NT2/D1 (cell line): ENCODE results near the gene NFAM1.

Source experiments
- DNase-seq: peaks from one replicate; pipeline ENCODE4 v3.0.0-alpha.2; 2011; ENCODE audit warnings: low read depth, low spot score
- H3K27me3 ChIP-seq: 2 replicates; pipeline ENCODE4 v1.6.0; 2011; ENCODE audit warnings: mild to moderate bottlenecking; ENCODE audit not compliant: insufficient read length, insufficient read depth
- H3K36me3 ChIP-seq: 2 replicates; pipeline ENCODE4 v1.6.1; 2011; ENCODE audit warnings: mild to moderate bottlenecking, low read length, mixed read lengths; ENCODE audit not compliant: insufficient read depth, insufficient read length
- H3K4me1 ChIP-seq: 2 replicates; pipeline ENCODE4 v1.5.1; 2011; ENCODE audit not compliant: insufficient read depth, insufficient read length
- H3K4me3 ChIP-seq: 2 replicates; pipeline ENCODE4 v1.5.1; 2011; ENCODE audit warnings: low read depth; ENCODE audit not compliant: insufficient read length
- H3K9ac ChIP-seq: 2 replicates; pipeline ENCODE4 v1.6.0; 2011; ENCODE audit warnings: low read depth; ENCODE audit not compliant: insufficient read length
- H3K9me3 ChIP-seq: 2 replicates; pipeline ENCODE4 v1.5.1; 2011; ENCODE audit warnings: mild to moderate bottlenecking, low read length; ENCODE audit not compliant: insufficient read depth
- SUZ12 ChIP-seq: IDR thresholded peaks from 2 replicates; pipeline ENCODE4 v1.6.1; 2011; ENCODE audit not compliant: insufficient read length, insufficient read depth; ENCODE audit errors: extremely low read depth
- YY1 ChIP-seq: IDR thresholded peaks from 2 replicates; pipeline ENCODE4 v1.6.1; 2011; ENCODE audit not compliant: insufficient read length, insufficient read depth
- ZNF274 ChIP-seq: IDR thresholded peaks from 2 replicates; pipeline ENCODE4 v1.6.1; 2011; ENCODE audit warnings: mild to moderate bottlenecking, low read depth, low read length

NFAM1 gene

GRCh38 chr22:42387631-42388030 lies 44.6 kb downstream of the NFAM1 start:
- H3K4me1 ChIP-seq: peaks cover 6% of the 10 kb centered on the region
- H3K4me3 ChIP-seq: no peak overlapping the region
- TF ChIP-seq ZNF274 (no peak), SUZ12 (no peak), YY1 (no peak)
- DNase-seq: no peak
- no peaks in the 10 kb centered on the region for H3K36me3 ChIP-seq
- H3K27me3 ChIP-seq: peaks cover 6% of the 10 kb centered on the region
- no peak overlapping the region for H3K9ac ChIP-seq
- no peaks in the 10 kb centered on the region for H3K9me3 ChIP-seq

GRCh38 chr22:42385696-42386095 lies 46.5 kb downstream of the NFAM1 start:
- peaks cover 15% of the 10 kb centered on the region for H3K4me1 ChIP-seq
- DNase-seq: no peak
- H3K4me3 ChIP-seq: no peak overlapping the region
- H3K27me3 ChIP-seq: peaks cover 2% of the 10 kb centered on the region
- no peak overlapping the region for H3K9ac ChIP-seq
- TF ChIP-seq SUZ12 (no peak), ZNF274 (no peak), YY1 (no peak)
- H3K36me3 ChIP-seq: no peaks in the 10 kb centered on the region
- no peaks in the 10 kb centered on the region for H3K9me3 ChIP-seq

- Histone ChIP-seq H3K9me3 (no peaks in the 10 kb centered on the region), H3K4me3 (no peak overlapping the region), H3K9ac (no peak overlapping the region), H3K36me3 (no peaks in the 10 kb centered on the region), H3K27me3 (peaks cover 2% of the 10 kb centered on the region), H3K4me1 (peaks cover 16% of the 10 kb centered on the region)
- TF ChIP-seq SUZ12: no peak
- no peak for TF ChIP-seq ZNF274
- TF ChIP-seq YY1: no peak
- DNase-seq: no peak
Measured at GRCh38 chr22:42384506-42384905, 47.7 kb downstream of the NFAM1 start.

GRCh38 chr22:42383851-42384417 lies 48.3 kb downstream of the NFAM1 start:
- H3K9me3 ChIP-seq: 0 out of 2 replicates have a peak, but pooled peaks cover under 1% of the 10 kb centered on the region
- H3K4me3 ChIP-seq: no peak overlapping the region
- peaks cover 13% of the 10 kb centered on the region for H3K4me1 ChIP-seq
- no peak for DNase-seq
- no peaks in the 10 kb centered on the region for H3K36me3 ChIP-seq
- no peak overlapping the region for H3K9ac ChIP-seq
- TF ChIP-seq YY1 (no peak), ZNF274 (no peak), SUZ12 (no peak)
- H3K27me3 ChIP-seq: peaks cover 2% of the 10 kb centered on the region

GRCh38 chr22:42383287-42383686 lies 48.9 kb downstream of the NFAM1 start:
- TF ChIP-seq ZNF274: no peak
- TF ChIP-seq SUZ12: no peak
- TF ChIP-seq YY1: no peak
- DNase-seq: no peak
- H3K4me1 ChIP-seq: peaks cover 13% of the 10 kb centered on the region

GRCh38 chr22:42380769-42381551 lies 51.2 kb downstream of the NFAM1 start:
- H3K36me3 ChIP-seq: no peaks in the 10 kb centered on the region
- no peak for DNase-seq
- H3K4me3 ChIP-seq: no peak overlapping the region
- H3K9ac ChIP-seq: peak overlapping the region; percentile 21
- H3K9me3 ChIP-seq: peaks cover 5% of the 10 kb centered on the region; the same call in 1 of the 2 replicates
- TF ChIP-seq ZNF274: no peak
- peaks cover 13% of the 10 kb centered on the region for H3K4me1 ChIP-seq
- no peaks in the 10 kb centered on the region for H3K27me3 ChIP-seq

More at GRCh38 chr22:42383287-42383686, 48.9 kb downstream of the NFAM1 start:
- Histone ChIP-seq H3K9me3 (peaks cover 5% of the 10 kb centered on the region; the same call in 1 of the 2 replicates), H3K4me3 (no peak overlapping the region), H3K27me3 (peaks cover 2% of the 10 kb centered on the region), H3K9ac (no peak overlapping the region), H3K36me3 (no peaks in the 10 kb centered on the region)

- no peaks in the 10 kb centered on the region for H3K36me3 ChIP-seq
- H3K4me1 ChIP-seq: peaks cover 14% of the 10 kb centered on the region
- TF ChIP-seq SUZ12 (no peak), YY1 (no peak)
- H3K4me3 ChIP-seq: no peak overlapping the region
- DNase-seq: no peak
- H3K9me3 ChIP-seq: peaks cover 5% of the 10 kb centered on the region; the same call in 1 of the 2 replicates
- no peak overlapping the region for H3K9ac ChIP-seq
- H3K27me3 ChIP-seq: no peaks in the 10 kb centered on the region
Measured at GRCh38 chr22:42379966-42380537, 52.2 kb downstream of the NFAM1 start.
